Endothelial cell of hepatic sinusoid (primary cell): ENCODE measurements around the gene COL26A1.
"Not testable (repeated sequence)": the region's sequence is repeated elsewhere in the genome, so short reads cannot be mapped to it uniquely, and the experiment has no call there.

ENCODE experiments used
- in situ Hi-C: cut with HindIII; loops from 2 replicates; pipeline ENCODE4 v1.10.0; 2017; ENCODE audit warnings: low sequenced_read_pairs

The COL26A1 gene

DNA sequence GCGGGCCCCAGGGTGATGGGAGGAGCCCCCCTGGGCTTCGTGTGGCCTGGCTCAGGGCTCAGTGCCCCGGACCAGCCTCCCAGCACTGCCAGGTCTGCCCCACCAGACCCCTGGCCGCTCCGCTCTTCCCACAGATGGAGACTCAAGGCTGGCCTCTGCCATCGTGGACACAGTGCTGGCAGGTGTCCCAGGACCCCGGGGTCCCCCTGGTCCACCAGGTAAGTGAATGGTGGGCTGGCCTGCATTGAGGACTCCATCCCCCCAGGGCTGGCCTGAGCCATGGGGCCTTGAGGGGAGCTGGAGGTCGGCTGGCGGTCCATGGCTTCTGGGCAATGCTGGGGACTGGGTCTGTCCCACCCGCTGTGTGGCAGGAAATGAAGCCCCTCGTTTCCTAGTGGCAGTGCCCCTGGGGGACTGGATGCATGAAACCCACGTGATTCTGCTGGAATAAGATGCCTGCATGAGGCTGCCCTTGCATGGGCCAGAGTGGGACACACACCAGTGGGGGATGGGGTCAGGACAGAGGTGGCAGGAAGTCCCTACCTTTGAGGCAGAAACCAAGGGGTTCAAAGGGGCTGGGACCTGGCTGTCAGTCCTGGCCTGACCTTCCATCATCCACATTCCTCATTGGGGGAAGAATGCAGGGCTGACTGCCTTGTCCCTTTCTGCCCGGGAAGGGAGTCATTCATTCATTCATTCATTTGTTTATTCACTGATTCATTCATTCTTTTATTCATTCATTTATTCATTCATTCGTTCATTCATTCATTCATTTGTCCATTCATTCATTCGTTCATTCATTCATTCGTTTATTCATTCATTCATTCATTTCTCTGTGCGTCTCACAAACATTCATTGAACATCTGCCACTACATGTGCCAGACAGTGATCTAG lies 184.6 kb downstream of the COL26A1 start:
- in situ Hi-C loops = no loop called here

DNA sequence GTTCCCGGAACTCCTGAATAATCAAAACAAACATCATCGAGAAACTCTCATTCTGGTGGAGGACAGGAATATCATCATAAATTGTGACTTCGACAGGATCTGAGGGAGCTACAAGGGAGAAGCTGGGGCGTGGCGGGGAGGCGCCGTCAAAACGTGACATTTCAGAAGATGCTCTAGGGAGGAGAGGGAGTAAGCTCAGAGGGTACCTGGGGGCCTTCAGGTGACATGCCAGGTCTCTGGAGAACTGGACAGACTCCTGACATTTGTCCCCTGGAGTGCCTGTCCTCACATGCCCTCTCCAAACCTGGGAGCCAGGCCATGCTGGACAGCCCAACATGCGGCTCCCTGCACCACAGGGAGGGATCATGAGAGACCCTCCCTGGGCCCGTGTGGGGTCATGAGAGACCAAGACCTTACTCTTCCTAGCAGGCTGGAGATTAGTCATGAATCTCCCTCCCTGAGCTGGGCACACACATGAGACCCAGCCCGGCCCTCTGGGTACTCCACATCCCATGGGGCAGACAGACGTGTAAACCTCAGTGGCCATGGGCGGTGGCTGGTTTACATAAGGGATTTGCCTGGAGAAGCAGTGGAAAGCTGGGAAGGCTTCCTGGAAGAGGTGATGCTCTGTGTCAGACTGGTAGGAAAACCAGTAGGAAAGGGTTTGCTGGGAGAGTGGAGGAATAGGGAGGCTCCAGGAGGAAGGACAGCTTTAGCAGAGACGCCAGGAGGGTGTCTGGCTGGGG lies 185.4 kb downstream of the COL26A1 start:
- in situ Hi-C loops = no loop called here

DNA sequence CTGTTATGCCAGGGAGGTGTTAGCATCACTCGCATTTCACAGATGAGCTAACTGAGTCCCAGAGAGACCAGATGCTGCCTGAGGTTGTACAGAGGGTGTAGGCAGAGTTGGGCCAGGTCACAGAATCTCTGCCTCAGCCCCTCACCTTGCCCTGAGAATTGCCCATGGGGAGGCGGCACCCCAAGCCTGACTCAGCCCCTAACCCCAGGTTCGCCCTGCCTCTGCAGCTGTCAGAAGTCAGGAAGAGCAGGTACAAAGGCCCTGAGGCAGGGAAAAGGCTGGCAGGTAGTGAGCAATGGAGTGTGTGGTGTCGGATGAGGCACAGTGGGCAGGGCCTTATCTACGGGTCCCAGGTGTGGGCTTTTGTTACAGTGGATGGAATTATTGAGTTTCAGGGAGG lies 187.1 kb downstream of the COL26A1 start:
- in situ Hi-C loops = no loop called here

DNA sequence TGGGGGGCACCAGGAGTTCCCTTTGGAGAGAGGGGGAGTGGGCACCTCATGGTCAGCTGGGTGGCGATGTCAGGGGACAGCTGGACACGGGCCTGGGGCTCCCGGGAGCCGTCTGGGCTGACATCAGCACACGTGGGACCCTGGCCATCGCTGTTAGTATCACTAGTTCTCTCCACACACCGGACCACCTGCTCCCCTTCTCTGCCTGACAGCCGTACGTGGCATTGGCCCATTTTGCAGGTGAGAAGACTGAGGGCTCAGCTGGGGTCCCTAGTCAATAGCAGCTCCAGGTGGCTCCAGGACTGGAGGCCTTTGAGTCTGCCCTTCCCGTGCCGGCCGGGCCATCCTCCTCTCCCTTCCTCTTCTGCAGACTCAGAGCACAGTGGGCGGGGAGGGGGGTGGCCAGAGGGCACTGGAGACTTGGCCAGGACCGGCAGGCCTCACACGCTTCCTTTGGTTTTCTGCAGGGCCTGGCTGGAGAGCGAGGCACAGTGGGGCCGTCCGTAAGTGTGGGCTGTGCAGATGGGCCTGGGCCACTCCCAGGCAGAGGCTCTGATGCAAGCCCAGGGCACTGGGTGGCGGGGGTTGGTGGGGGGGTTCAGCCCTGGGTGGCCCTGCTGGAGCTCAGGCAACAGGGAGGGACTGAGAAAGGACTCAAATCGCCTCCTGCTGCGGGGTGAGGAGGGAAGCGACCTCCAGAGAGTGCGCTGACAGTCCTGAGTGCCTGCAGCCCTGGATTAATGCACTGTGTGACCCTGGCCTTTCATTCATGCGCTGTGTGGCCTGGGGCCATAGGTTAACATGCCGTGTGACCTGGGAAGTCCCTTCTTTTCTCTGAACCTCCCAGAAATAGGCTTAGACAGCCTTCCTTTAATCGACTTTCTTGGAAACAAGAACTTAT lies 188.2 kb downstream of the COL26A1 start:
- in situ Hi-C loops = no loop called here

DNA sequence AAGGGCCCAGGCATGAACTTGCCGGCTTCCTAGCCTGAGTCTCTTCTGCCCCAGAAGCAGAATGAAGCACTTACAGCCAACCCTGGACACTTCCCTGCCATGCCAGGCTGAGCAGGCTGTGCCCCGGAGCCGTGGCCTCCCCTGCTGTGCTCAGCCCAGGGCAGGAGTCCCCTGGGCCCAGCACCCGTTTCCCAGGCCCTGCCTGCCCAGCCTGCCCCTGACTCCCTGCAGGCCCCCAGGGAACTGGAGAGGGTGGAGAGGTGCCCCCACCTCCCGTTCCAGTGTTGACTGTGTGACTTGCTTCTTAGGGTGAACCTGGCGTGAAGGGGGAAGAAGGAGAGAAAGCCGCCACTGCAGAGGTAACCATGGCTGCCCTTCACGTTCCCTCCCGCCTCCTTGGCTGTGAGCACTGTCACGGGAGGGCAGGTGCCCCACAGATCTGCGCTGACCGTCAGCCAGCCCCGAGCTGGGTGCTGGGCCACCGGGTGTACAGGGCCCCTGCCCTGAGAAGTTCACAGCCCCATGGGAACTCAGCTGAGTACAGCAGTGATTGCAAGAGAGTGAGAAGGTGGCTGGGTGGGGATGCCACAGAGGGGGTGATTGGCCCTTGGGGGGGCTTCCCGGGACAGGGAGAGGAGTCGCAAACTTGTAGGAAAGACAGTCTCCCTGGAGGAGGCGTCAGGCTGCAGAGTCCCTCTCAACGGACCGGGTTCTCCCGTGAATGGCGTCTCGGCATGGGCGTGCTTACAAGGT lies 190.5 kb downstream of the COL26A1 start:
- in situ Hi-C loops = no loop called here

DNA sequence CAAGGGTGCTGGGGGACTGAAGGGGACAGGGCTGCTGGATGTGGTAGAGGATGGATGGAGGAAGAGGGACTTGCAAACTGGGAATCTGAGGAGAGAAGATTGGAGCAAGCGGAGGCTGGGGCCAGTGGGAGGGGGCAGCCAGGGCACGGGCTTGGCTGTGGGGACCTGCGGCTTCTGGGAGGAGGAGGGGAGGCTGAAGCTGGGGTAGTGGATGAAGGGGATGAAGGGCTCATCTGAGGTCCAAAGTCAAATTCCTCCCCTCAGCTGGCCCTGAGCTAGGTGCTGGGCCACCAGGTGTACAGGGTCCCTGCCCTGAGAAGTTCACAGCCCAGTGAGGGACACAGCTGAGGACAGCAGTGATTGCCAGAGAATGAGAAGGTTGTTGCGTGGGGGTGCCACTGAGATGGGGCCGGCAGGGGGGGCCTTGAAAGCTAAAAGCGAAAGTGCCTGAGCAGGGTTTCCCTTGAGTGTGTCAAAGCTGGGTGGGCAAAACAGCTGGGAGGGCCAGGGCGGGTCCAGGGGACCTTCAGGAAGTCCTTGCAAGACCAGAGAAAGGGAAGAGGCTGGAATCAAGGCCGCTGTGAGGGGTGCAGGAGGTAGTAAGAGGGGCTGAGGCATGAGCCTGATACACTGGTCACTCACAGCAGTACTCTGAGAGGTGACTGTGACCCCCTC lies 191.2 kb downstream of the COL26A1 start:
- in situ Hi-C loops = no loop called here

DNA sequence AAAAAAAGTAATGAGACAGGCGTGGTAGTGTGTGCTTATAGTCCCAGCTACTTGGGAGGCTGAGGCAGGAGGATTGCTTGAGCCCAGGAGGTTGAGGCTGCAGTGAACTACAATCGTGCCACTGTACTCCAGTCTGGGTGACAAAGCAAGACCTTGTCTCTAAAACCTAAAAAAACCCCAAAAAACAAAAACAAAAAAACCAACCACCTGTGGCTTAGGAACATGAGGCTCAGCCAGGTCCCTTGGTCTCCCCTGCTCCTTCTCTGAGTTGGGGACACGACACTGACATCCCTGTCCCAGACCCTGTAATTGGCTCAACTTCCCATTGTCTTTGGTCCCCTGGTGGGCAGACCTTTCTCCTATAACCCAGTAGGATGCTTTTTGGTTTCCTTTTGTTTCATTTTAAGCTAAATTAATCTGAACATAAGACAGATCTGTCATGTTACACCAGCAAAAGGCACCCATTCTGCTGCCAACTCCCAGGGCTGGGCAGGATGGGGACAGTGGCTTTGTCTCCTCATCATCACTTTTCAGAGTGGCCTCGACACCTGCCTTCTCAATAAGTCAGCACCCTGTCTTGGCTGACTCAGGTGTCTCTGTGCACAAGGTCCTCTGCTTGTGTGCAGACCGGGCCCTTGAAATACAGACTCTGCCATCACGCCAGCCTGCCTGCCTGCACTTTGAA lies 192.1 kb downstream of the COL26A1 start:
- in situ Hi-C loops = loop anchor here (5.0 kb wide), 1 partner anchor 43 kb away; no protein-coding TSS in a partner anchor

DNA sequence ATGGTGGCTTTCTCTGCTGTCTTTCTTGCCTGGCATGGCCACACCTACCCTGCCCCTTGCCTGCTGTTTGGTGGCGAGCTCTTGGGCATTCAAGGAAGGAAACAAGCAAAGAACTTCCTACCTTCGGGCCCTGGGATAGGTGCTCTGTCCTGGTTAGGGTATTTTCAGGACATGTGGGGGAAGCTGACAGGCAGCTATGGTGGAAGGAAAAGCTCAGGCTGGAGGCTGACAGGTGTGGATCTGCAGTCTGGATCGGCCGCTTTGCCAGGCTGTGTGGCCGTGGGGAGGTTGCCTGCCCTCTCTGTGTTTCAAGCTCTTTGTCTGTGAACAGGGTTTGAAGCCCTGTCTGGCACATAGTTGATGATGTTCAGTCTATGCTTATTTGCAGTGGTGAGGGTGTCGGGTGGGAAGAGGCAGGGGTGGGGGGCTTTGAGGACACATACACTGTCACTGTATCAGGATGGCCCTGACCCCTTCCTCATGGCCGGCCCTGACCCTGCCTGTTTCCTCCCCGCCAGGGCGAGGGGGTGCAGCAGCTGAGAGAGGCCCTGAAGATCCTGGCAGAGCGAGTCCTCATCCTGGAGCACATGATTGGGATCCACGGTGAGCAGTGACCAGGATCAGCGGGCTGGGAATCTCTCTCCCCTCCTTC lies 192.7 kb downstream of the COL26A1 start:
- in situ Hi-C loops = loop anchor here (5.0 kb wide), 1 partner anchor 42 kb away; no protein-coding TSS in a partner anchor

DNA sequence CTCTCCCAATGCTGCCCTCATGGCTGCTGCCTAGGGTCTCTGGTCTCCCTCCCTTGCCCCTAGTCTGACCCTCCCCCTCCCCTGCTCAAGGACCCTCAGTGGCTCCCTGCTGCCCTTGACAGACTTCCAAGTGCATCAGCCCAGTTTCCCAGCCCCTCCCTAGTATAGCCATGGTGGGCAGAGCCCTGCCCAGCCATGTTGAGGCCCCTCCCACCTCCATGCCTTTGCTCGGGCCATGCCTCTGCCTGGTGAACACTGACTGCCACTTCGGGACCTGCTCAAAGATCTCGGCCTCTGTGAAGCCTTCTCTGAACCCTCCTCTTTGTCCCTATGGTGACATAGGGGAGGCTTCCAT lies 193.2 kb downstream of the COL26A1 start:
- in situ Hi-C loops = loop anchor here (5.0 kb wide), 1 partner anchor 41 kb away; no protein-coding TSS in a partner anchor

DNA sequence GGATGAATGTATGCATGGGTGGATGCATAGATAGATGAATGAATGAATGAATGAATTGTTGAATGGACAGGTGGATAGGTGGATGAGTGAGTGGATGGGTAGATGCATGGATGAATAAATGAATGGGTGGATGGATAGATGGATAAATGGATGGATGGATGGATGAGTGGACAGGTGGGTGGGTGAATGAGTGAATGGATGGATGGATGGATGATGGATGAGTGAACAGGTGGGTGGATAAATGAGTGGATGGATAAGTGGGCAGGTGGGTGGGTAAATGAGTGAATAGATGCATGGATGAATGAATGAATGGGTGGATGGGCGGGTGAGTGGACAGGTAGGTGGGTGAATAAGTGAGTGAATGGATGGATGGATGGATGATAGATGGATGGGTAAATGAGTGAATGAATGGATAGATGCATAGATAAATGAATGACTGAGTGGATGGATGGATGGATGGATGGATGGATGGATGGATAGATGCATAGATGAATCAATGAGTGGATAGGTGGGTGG lies 193.8 kb downstream of the COL26A1 start:
- in situ Hi-C loops = loop anchor here (5.0 kb wide), 1 partner anchor 41 kb away; no protein-coding TSS in a partner anchor

DNA sequence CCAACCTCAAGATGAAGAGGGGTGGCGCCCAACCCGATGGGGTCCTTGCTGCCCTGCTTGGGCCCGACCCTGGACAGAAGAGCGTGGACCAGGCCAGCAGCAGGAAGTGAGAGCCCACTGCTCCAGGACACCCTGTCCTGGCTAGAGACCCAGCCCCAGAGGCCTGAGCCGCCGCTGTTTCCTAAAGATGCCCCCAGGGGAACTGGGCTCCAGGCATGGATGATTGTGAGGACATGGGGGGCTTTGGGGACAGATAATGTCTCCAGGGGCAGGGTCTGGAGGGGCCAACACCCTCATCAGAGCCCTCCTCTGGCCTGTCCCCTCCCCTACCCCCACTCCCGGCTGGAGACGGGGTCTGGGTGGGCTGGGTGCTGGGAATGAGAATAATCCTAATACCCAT lies 194.7 kb downstream of the COL26A1 start:
- in situ Hi-C loops = loop anchor here (5.0 kb wide), 1 partner anchor 40 kb away; no protein-coding TSS in a partner anchor

DNA sequence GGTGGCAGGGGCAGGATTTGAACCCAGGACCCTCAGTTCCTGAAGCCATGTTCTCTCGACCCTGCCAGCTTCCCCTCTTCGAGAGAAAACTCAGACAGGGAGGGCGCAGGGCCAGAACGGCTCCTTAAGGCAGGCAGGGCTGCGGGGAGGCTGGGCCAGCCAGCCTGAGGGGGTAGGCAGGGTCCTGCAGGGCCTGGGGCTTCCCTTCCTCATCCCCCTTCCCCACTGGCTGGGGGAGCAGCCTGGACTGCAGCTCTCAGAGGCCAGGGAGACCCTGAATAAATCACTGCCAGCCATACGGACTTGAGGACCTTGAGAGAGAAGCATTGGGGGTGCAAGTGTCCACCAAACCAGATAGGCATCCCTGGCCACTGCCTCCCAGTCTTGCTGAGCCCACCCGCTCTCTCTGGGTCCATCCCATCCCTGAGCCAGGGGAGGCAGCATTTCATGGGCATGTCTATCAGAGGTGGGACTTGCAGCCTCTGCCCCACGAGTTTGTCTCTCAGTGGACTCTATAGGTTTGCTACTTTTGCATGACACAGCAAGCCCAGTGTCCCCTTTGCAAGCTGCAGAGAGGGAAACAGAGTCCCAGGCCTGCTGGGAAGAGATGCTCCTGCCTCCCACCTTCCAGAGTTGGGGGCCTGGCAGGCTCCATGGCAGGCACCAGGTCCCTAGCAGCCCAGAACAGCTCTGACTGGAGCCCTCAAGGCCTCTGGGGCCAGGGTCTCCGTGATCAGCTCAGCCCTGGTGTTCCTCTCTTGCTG lies 195.5 kb downstream of the COL26A1 start:
- in situ Hi-C loops = loop anchor here (5.0 kb wide), 1 partner anchor 39 kb away; no protein-coding TSS in a partner anchor

DNA sequence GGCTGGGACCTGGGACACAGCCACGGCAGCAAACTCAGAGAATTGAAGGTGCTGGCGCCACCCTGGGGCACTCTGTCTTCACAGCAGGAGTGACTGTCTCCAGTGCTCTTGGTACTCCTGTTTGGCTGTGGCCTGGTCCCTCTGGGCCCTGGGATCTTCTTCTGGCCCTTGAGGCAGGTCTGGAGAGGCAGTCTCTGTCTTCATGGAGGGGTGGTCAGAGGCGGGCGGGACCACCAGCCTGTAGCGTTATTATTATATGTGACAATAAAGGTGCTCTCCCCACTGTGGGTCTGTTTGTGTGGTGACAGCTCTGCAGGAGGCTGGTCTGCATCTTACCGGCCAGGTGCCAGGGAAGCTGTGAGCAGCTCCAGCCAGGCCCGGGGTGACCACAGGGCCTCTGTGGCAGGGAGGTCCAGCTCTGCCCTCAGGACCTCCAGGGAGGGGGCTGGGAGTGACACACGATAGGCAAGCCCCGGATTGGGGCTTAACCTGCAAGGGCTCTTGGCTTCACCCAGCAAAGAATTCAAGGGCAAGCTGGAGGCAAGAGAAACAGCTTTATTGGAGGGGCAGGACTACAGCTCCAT lies 196.2 kb downstream of the COL26A1 start:
- in situ Hi-C loops = loop anchor here (5.0 kb wide), 1 partner anchor 38 kb away; no protein-coding TSS in a partner anchor

DNA sequence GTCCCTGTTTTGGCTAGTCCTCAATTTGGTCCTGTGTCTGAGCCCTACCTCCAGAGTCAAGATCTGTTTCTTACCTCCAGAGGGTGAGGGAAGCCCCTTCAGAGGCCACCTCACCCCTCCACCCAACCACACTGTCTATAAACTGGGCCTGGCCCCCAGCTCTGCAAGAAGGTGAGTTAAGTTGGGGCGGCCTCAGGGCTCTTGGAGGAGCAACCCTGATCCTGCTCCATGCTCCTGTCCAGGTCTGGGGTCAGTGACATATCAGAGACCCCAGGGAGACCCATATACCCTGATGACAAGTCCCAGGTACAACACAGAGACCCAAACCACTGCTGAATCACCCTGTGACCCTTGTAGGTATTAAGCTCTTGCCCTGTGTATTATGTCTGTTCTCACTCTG lies 196.9 kb downstream of the COL26A1 start:
- in situ Hi-C loops = loop anchor here (5.0 kb wide), 1 partner anchor 38 kb away; no protein-coding TSS in a partner anchor

DNA sequence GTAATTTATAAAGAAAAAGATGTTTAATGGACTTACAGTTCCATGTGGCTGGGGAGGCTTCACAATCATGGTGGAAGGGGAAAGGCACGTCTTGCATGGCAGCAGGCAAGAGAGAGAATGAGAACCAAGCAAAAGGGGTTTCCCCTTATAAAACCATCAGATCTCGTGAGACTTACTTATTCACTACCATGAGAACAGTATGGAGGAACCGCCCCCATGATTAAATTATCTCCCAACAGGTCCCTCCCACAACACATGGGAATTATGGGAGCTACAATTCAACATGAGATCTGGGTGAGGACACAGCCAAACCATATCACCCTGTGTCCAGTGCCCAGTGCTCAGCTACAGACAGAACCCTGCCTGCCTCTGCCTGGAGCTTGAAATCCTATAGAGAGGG lies 197.3 kb downstream of the COL26A1 start:
- in situ Hi-C loops = not testable (repeated sequence)

DNA sequence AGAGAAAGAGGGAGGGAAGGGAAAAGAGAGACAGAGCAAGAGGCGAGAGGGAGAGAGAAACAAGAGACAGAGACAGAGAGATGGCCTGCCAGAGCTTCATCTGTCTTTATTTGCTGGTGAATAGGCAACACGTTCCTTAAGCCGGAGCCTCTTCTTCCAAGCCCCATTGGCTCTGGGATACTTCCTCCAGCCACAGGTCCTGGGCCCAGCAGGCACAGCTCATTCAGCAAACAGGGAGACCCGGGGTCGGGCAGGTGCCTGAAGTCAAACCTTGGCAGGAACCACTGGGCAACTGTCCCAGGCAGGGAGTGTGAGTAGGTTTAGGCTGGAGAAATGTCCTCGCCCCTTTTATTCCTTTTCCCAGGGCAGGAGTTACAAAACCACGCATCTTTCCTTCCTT lies 198.2 kb downstream of the COL26A1 start:
- in situ Hi-C loops = no loop called here

DNA sequence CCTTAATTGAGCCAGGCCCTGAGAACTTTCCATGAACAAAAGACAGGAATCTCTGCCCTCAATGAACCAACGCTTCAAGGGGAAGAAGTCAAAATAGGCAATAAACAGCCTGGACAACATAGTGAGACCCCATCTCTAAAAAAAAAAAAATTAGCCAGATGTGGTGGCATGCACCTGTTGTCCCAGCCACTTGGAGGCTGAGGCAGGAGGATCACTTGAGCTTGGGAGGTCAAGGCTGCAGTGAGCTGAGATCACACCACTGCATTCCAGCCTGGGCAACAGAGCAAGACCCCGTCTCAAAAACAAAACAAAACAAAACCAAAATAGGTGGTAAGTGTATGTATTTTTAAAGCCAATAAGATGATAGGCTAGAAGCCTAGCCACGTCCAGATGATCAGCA lies 198.6 kb downstream of the COL26A1 start:
- in situ Hi-C loops = not testable (repeated sequence)
